ENCODE measurements around the gene TIMP3. TPM values are rescaled to one million over a fixed set of nuclear protein-coding genes. Genes with fewer than 3 reads are reported as not detected.

TIMP3 gene
- polyA plus RNA-seq, 1 of the 3 experiments (the other 2 are of a cell fraction), result 26.1 TPM

DNA sequence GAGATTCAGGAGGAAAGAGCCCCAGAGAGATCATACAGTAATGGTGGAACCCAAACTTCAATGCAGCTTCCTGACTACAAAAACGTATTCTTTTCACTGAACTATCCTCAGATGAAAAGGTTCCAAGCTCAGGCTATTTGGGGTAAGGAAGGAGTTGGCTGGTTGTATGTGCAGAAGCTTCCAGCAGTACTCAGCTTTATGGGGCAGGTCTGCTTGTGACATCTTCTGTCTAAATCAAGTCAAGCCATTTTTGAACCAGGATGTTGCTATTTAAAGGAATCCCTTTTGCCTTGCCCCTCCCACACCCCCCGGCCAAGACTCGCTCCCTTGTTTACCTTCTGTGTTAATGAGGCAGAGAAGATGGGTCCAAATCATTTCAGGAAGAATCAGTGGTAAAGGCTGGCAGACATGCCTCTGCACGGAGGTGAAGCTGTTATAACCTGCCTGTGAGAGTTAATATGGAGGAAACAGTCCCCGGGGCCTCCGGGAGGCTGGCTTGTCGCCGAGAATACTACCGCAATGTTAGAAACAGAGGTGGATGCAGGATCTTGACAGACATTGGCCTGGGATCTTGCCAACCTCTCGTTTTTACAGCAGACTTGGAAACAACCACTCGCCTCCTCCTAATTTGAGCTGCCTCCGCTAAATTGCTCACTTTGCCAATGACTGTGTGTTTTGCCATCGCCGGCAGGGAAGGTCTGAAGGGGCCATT, 45.4 kb downstream of the TIMP3 start:
- ChIA-PET POLR2A (no interaction called here), CTCF (interaction anchor here (0.9 to 4.1 kb wide), 3 partner anchors 10 to 139 kb away, joined by 3 to 16 read pairs (median 4); no protein-coding TSS in a partner anchor)
- Histone ChIP-seq H3F3A (replicated peaks; ENCODE audit: insufficient read depth) (no peaks in the 10 kb centered on the region), H3K4me2 (no peak overlapping the region), H3K4me3 (ENCODE audit: low read depth in 2 of 2, low read length in 1 of 2) (no peak overlapping the region), H3K9me3 (no peaks in the 10 kb centered on the region), H3K9ac (no peak overlapping the region), H3K79me2 (ENCODE audit: insufficient read depth) (no peaks in the 10 kb centered on the region), H3K4me1 (ENCODE audit: control insufficient read depth in 1 of 2, insufficient read depth in 2 of 2, low read depth in 1 of 2, low read length in 1 of 2) (peaks cover 0 to 10% of the 10 kb centered on the region in 2 experiments; a peak in 1 of 4 replicates), H3K27ac (ENCODE audit: low read depth in 2 of 2, low read length in 1 of 2) (no peak overlapping the region), H3K9me2 (no peaks in the 10 kb centered on the region), H4K20me1 (ENCODE audit: insufficient read depth) (0 out of 2 replicates have a peak, but pooled peaks cover 4% of the 10 kb centered on the region), H2AFZ (ENCODE audit: low read depth) (no peak overlapping the region), H3K36me3 (replicated peaks in 1 of 2; ENCODE audit: control insufficient read depth in 1 of 2, insufficient read depth in 2 of 2, low read length in 1 of 2) (no peaks in the 10 kb centered on the region), H3K27me3 (ENCODE audit: insufficient read depth) (no peaks in the 10 kb centered on the region)
- DNase-seq, result no peak
- whole genome bisulfite sequencing (ENCODE audit: low lambda C conversion rate), result 68% methylated on average over 14 of the region's 14 CpGs
- TF ChIP-seq SIN3A (IDR thresholded peaks at IDR 0.05; ENCODE audit: borderline replicate concordance, low read depth, low read length), result no peak
- TF ChIP-seq RCOR1 (IDR thresholded peaks at IDR 0.05; ENCODE audit: low read length), result no peak
- TF ChIP-seq EZH2phosphoT487 (IDR thresholded peaks at IDR 0.05; ENCODE audit: borderline replicate concordance, low read depth), result no peak
- no peak for TF ChIP-seq TAF1 (IDR thresholded peaks at IDR 0.05; ENCODE audit: borderline replicate concordance, low read depth, low read length)
- no peak for TF ChIP-seq FOSL2 (IDR thresholded peaks at IDR 0.05; ENCODE audit: borderline replicate concordance, low read depth)
- TF ChIP-seq YY1 (IDR thresholded peaks at IDR 0.05; ENCODE audit: low read depth), result no peak
- TF ChIP-seq, protein P1, sequence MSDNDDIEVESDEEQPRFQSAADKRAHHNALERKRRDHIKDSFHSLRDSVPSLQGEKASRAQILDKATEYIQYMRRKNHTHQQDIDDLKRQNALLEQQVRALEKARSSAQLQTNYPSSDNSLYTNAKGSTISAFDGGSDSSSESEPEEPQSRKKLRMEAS (IDR thresholded peaks at IDR 0.05; ENCODE audit: low read depth), result no peak
- TF ChIP-seq, protein P2, sequence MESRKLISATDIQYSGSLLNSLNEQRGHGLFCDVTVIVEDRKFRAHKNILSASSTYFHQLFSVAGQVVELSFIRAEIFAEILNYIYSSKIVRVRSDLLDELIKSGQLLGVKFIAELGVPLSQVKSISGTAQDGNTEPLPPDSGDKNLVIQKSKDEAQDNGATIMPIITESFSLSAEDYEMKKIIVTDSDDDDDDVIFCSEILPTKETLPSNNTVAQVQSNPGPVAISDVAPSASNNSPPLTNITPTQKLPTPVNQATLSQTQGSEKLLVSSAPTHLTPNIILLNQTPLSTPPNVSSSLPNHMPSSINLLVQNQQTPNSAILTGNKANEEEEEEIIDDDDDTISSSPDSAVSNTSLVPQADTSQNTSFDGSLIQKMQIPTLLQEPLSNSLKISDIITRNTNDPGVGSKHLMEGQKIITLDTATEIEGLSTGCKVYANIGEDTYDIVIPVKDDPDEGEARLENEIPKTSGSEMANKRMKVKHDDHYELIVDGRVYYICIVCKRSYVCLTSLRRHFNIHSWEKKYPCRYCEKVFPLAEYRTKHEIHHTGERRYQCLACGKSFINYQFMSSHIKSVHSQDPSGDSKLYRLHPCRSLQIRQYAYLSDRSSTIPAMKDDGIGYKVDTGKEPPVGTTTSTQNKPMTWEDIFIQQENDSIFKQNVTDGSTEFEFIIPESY (IDR thresholded peaks at IDR 0.05; ENCODE audit: borderline replicate concordance, low read depth), result no peak
- TF ChIP-seq RXRA (IDR thresholded peaks at IDR 0.05; ENCODE audit: borderline replicate concordance, low read depth), result no peak
- TF ChIP-seq, protein P3, sequence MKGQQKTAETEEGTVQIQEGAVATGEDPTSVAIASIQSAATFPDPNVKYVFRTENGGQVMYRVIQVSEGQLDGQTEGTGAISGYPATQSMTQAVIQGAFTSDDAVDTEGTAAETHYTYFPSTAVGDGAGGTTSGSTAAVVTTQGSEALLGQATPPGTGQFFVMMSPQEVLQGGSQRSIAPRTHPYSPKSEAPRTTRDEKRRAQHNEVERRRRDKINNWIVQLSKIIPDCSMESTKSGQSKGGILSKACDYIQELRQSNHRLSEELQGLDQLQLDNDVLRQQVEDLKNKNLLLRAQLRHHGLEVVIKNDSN (IDR thresholded peaks at IDR 0.05; ENCODE audit: borderline replicate concordance, low read depth), result no peak
- no peak for TF ChIP-seq CHD2 (IDR thresholded peaks at IDR 0.05; ENCODE audit: low read length, partially characterized antibody)

DNA sequence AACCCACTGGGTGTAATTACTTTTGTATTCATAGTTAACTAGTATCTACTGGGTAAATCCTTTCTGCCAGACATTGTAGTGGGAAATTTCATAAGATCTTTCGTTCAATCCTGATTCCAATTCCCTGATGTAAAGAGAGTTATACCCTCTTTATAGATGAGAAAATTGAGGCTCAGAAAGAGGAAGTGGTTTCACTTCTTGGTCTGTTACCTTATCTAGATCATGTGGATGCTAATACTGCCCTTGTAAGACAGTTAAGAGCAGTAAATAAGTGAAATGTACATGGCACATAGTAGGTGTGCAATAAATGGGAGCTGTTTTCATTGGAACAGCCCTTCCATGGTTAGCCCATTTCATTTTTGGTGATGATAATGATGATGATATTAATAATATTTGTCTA, 46.7 kb downstream of the TIMP3 start:
- WGBS (ENCODE audit: low lambda C conversion rate), result 0% methylated on average over 1 of the region's 1 CpG
- no peak for DNase-seq
- Histone ChIP-seq H4K20me1 (ENCODE audit: insufficient read depth) (no peaks in the 10 kb centered on the region), H2AFZ (ENCODE audit: low read depth) (no peak overlapping the region), H3K4me3 (ENCODE audit: low read depth in 2 of 2, low read length in 1 of 2) (no peak overlapping the region), H3K79me2 (ENCODE audit: insufficient read depth) (no peaks in the 10 kb centered on the region), H3K27ac (ENCODE audit: low read depth in 2 of 2, low read length in 1 of 2) (no peak overlapping the region), H3F3A (replicated peaks; ENCODE audit: insufficient read depth) (no peaks in the 10 kb centered on the region), H3K36me3 (replicated peaks in 1 of 2; ENCODE audit: control insufficient read depth in 1 of 2, insufficient read depth in 2 of 2, low read length in 1 of 2) (no peaks in the 10 kb centered on the region), H3K4me2 (no peak overlapping the region), H3K9me3 (no peaks in the 10 kb centered on the region), H3K9ac (no peak overlapping the region), H3K9me2 (no peaks in the 10 kb centered on the region), H3K4me1 (ENCODE audit: control insufficient read depth in 1 of 2, insufficient read depth in 2 of 2, low read depth in 1 of 2, low read length in 1 of 2) (peaks cover 0 to 22% of the 10 kb centered on the region in 2 experiments; a peak in 2 of 4 replicates), H3K27me3 (ENCODE audit: insufficient read depth) (no peaks in the 10 kb centered on the region)
- ChIA-PET CTCF (interaction anchor here (4.1 kb wide), 1 partner anchor 137 kb away, joined by 16 read pairs; no protein-coding TSS in a partner anchor), POLR2A (no interaction called here)
- TF ChIP-seq, protein P2 (IDR thresholded peaks at IDR 0.05; ENCODE audit: borderline replicate concordance, low read depth), result no peak
- TF ChIP-seq, protein P3 (IDR thresholded peaks at IDR 0.05; ENCODE audit: borderline replicate concordance, low read depth), result no peak
- no peak for TF ChIP-seq TEAD4 (IDR thresholded peaks at IDR 0.05; ENCODE audit: borderline replicate concordance, insufficient read depth)
- TF ChIP-seq SMC3 (IDR thresholded peaks at IDR 0.05; ENCODE audit: low read depth, low read length), result no peak
- no peak for TF ChIP-seq TAF1 (IDR thresholded peaks at IDR 0.05; ENCODE audit: borderline replicate concordance, low read depth, low read length)
- no peak for TF ChIP-seq NFIC (IDR thresholded peaks at IDR 0.05; ENCODE audit: borderline replicate concordance)
- no peak for TF ChIP-seq RCOR1 (IDR thresholded peaks at IDR 0.05; ENCODE audit: low read length)
- TF ChIP-seq CHD2 (IDR thresholded peaks at IDR 0.05; ENCODE audit: low read length, partially characterized antibody), result no peak
- TF ChIP-seq MXI1 (IDR thresholded peaks at IDR 0.05; ENCODE audit: low read depth, low read length), result no peak
- TF ChIP-seq, protein P4, sequence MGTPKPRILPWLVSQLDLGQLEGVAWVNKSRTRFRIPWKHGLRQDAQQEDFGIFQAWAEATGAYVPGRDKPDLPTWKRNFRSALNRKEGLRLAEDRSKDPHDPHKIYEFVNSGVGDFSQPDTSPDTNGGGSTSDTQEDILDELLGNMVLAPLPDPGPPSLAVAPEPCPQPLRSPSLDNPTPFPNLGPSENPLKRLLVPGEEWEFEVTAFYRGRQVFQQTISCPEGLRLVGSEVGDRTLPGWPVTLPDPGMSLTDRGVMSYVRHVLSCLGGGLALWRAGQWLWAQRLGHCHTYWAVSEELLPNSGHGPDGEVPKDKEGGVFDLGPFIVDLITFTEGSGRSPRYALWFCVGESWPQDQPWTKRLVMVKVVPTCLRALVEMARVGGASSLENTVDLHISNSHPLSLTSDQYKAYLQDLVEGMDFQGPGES (IDR thresholded peaks at IDR 0.05; ENCODE audit: low read depth, low read length), result no peak
- no peak for TF ChIP-seq GABPA (IDR thresholded peaks at IDR 0.05; ENCODE audit: low read depth)
- no peak for TF ChIP-seq FOSL2 (IDR thresholded peaks at IDR 0.05; ENCODE audit: borderline replicate concordance, low read depth)
- no peak for TF ChIP-seq EZH2phosphoT487 (IDR thresholded peaks at IDR 0.05; ENCODE audit: borderline replicate concordance, low read depth)

Measured in SK-N-SH (cell line).